Measurements from ENCODE around the gene KCNK16.

- no peak for TF ChIP-seq CTCF (conservative IDR thresholded peaks at IDR 0.05 in 1 of 2, IDR thresholded peaks at IDR 0.05 in 1 of 2; ENCODE audit: low read depth in 1 of 2, low read length in 2 of 2)
- TF ChIP-seq EZH2 (IDR thresholded peaks at IDR 0.05; ENCODE audit: low read length, missing control alignments) = no peak
These were observed 42.2 kb downstream of the KCNK16 start for GRCh38 chr6:39280247-39280731.

Data from fibroblast of lung (primary cell).